GM19023 (cell line): ENCODE measurements around the gene NFE2L3.
"Not testable (repeated sequence)": the region's sequence is repeated elsewhere in the genome, so short reads cannot be mapped to it uniquely, and the experiment has no call there.

Experiments used
- ATAC-seq: cut with Tn5 transposase; IDR thresholded peaks from one replicate; pipeline ENCODE4 v1.9.1; 2021; ENCODE audit warnings: mild to moderate bottlenecking, moderate library complexity; ENCODE audit not compliant: unreplicated experiment

The NFE2L3 gene

DNA sequence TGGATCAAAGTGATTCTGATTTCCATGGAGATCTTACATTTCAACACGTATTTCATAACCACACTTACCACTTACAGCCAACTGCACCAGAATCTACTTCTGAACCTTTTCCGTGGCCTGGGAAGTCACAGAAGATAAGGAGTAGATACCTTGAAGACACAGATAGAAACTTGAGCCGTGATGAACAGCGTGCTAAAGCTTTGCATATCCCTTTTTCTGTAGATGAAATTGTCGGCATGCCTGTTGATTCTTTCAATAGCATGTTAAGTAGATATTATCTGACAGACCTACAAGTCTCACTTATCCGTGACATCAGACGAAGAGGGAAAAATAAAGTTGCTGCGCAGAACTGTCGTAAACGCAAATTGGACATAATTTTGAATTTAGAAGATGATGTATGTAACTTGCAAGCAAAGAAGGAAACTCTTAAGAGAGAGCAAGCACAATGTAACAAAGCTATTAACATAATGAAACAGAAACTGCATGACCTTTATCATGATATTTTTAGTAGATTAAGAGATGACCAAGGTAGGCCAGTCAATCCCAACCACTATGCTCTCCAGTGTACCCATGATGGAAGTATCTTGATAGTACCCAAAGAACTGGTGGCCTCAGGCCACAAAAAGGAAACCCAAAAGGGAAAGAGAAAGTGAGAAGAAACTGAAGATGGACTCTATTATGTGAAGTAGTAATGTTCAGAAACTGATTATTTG is 33.3 kb downstream of the NFE2L3 start:
- no peak for ATAC-seq

DNA sequence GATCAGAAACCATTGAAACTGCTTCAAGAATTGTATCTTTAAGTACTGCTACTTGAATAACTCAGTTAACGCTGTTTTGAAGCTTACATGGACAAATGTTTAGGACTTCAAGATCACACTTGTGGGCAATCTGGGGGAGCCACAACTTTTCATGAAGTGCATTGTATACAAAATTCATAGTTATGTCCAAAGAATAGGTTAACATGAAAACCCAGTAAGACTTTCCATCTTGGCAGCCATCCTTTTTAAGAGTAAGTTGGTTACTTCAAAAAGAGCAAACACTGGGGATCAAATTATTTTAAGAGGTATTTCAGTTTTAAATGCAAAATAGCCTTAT is 33.8 kb downstream of the NFE2L3 start:
- ATAC-seq = no peak

DNA sequence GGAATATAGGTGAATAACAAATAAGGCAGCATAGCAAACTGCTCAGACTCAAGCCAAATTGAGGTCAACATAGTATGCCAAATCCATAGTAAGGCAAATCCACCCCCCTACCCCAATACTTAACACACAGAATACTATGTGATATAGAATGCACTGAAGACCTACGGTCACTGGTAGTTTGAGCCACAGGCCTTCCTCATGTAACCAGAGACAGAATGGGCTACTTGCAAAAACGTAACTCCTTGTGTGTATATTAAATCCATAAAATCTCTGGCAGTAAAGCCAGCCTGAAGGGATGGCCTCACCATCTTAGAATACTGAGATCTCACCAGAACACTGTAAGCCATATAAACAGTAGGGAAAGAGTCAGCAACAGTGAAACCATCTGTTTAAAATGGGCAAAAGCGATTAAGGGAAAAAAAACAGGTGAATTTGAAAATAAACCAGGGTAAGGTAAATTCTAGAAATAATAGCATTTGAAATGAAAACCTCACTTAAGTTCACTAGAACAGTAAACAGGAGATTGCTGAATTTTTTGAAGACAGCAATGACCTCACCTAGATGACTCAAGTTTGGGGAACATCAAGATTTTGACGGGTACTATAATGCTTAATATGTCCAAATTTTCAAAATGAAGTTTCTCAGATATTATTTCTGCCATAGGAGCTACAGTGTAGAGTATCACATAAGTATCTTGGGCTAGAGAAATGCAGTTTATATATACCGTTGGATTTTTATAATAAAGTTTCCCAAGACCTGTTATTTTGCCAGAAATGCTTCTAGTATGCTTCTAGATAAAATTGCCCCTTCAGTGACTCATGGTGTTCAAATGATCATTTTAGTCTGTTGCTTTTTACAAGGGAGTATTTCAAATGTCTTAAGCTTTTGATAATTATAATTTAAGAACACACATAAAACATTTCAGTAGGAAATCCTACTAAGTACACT is 34.6 kb downstream of the NFE2L3 start:
- no peak for ATAC-seq

DNA sequence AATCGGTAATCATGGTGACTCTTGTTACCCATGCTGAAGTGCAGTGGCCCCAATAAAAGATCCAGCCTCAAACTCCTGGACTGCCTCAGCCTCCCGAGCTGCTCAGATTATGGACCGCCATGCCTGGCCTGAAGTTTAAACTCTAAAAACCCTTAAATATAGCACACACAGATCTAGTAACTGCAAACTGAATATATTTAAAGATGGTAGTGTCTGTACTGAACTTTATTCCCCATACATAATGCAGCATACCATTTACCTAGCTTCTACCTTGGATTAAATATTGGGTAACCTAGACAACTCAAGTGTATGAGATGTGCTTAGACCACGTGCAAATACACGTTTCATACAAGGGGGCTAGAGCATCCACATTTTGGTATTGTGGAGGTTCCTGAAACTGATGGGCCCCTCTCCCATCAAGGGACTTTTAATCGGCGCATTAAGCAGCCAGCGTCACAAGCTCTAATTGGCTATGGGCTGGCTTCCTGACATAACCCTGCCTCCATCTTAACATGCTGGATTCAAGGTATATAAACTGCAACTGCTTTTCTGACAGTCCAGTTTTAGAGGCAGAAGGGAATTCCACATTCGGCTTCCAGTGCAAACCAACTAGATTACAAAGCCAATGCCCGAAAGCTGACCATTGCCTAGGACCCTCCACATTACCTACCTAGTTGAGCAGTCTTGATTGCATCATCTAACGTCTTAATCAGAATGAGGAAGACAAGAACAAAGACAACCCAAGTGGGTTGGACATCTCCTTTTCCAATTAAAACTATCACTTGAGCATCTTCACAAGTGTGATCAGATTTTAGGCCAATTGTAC is 35.6 kb downstream of the NFE2L3 start:
- no peak for ATAC-seq

DNA sequence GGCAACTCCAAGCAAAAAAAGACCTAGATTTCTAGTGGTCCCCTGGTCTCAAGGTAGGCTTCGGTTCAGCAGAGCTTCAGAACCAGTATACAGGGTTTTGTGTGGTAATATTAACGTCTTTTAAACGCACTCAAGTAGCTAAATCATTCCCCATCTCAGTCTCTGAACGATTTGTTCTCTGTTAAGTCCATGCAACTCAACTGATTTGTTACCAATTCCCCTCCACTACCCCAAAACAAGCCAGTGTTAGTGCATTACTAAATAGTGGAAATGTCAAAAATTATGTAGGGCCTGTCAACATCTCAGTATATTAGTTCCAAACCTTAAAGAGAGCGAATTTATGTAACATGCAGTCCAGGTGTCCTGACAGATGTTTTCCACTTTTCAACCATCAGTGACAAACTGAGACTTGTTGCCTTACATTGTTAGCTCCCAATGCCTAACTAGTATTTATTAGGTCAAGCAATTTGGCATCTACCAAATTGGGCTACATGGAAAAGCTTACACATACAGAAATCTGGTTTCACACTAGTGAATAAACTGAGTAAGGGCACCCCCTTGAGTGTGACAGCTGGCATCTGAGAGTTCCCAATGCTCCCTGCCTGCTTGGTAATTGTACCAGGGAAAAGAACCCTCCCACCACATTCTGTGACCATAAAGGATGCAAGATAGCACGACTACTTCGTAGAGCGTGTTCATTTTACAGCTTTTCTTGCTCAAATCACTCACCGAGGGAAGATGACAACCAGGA is 36.4 kb downstream of the NFE2L3 start:
- ATAC-seq = no peak

- no peak for ATAC-seq
Measured at GRCh38 chr7:26188957-26189541, 37.1 kb downstream of the NFE2L3 start.

DNA sequence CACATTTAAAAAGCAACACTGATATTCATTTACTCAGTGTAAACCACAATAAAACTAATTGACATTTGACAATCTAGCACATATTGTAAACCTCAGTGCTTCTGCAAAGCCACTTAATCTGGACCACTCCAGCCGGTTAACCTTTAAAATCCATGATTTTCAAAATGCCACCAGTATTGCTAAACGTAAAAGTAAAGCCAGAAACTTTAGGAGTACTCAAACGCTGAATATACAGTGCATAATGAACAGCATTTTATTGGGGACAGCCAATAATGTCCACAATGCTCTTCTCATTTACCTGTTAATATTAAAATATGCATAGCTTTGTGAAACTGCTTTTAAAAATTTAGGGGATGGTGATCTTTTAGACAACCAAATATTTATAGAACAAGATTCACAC is 37.7 kb downstream of the NFE2L3 start:
- no peak for ATAC-seq

DNA sequence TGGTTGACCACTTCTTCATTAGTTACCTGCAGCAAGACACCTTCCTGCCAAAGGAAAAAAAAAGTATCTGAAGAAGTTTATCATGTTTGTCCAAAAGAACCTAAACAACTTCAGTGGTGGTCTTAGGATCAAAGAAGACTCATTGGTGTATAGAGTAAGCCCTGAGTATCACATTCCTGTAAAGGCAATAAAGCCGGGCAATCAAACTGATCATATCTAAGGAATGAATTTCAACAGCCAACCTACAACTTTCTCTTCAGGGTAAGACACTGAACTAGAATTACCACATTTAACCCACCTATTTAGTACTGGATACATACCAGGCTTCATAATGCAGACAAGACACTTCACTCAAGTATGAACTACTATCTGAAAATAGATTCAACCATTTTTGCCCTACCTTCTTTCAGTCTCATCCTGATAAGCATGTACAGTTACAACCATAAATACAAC is 38.4 kb downstream of the NFE2L3 start:
- no peak for ATAC-seq

DNA sequence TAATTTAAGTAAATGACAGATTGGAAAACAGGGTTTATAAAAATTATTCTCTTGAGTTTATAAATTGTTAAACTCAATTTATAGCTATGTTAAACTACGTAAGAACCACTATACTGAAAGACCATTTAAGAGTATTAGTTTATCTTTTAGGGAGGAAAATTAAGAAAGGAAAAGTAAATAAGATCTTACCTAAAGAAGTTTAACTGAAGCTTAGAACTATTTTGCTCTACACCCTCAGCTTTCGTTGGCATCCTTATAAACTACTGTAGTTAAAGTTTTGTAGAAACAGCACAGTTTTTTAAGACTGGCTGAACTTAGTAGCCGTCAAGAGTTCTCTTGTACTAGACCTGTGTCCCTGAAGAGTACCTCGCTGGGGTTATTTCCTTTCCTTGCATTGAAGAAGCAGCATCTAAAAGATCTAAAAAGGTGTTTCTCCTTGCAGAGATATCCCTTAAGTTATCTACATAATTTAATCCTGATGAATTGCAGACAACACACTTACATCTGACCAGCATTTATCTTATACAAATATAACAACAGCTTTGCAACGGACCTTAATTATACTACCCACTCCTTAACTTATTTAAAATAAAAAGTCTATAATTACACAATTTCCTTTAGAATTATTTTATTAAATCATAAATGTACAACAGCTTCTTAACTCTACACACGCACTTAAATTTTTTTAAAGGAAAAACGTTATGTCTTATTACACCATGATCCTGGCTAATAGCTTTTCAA is 39.4 kb downstream of the NFE2L3 start:
- no peak for ATAC-seq

DNA sequence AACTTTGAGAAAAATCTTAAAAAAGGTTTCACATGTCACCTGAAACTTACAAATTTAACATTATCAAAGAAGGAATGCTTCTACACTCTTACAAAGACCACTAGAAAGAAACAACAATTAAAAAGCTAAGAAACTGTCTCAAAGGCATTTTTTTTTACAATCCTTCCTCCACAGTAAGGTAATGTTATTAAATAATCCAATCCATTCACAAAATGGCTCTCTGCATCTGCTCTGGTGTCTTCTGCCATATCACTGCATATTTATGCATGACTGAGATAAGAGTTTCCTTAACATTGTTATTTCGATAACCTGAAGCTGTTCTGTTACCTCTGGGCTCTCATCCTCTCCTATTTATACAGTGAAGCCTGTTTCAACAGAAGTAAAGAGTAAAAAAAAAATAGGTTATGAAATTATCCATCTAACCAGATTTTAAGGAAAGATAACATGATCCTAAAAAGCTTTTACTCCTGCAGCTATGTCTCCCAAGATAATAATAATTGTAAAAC is 40.0 kb downstream of the NFE2L3 start:
- ATAC-seq = no peak

GRCh38 chr7:26192485-26193087 is 40.6 kb downstream of the NFE2L3 start:
- ATAC-seq = no peak

GRCh38 chr7:26193432-26194207 is 41.6 kb downstream of the NFE2L3 start:
- no peak for ATAC-seq

- ATAC-seq = not testable (repeated sequence)
Measured at GRCh38 chr7:26194764-26195163, 42.8 kb downstream of the NFE2L3 start.

DNA sequence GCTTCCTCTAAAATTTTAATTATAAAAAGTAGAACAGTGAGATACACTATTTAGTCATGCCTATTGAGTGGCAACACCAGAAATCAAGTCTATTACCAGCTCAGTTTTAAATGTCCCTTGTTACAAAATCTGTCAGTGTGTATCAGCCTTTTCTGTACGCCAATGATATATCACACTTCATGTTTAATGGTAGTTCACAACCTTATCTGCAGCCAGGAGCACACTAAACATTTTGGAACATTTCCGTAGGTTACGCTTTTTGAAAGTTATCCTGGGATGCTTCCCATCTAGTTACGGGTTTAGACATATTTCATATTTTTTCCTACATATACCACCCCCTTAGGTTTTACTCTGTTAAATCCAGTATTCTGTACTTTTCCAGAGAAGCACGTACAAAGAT is 43.2 kb downstream of the NFE2L3 start:
- no peak for ATAC-seq

DNA sequence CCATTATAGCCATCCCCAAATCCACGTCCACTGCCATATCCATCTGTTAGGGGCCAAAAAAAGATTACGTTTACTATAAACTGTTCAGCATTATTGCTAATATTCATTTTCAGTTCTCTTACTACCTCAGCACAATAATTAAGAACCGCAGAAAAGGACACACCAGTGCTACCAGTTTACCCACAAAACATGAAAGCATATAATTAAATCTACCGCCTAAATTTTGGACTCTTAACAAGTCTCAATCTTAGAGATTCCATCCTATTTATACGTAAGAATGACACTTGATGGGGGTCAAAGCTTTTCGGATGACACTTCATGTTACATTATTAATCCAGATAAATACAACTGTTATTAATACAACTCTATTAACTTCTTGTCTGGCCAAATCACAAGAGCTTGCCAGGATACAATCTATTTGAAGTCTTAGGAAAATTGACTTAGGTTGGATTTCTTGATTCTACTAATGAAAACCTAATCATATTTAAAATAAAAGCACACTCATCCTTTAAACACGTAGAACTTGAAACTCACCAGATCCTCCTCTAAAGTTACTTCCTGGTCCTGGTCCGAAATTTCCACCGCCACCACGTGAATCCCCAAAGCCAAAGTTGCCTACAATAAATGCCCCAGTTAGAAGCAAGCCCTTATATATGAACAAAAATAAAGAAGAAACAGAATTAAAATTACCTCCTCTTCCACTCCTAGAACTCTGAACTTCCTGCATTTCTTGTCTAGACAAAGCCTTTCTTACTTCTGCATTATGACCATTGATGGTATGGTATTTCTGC is 44.1 kb downstream of the NFE2L3 start:
- no peak for ATAC-seq

DNA sequence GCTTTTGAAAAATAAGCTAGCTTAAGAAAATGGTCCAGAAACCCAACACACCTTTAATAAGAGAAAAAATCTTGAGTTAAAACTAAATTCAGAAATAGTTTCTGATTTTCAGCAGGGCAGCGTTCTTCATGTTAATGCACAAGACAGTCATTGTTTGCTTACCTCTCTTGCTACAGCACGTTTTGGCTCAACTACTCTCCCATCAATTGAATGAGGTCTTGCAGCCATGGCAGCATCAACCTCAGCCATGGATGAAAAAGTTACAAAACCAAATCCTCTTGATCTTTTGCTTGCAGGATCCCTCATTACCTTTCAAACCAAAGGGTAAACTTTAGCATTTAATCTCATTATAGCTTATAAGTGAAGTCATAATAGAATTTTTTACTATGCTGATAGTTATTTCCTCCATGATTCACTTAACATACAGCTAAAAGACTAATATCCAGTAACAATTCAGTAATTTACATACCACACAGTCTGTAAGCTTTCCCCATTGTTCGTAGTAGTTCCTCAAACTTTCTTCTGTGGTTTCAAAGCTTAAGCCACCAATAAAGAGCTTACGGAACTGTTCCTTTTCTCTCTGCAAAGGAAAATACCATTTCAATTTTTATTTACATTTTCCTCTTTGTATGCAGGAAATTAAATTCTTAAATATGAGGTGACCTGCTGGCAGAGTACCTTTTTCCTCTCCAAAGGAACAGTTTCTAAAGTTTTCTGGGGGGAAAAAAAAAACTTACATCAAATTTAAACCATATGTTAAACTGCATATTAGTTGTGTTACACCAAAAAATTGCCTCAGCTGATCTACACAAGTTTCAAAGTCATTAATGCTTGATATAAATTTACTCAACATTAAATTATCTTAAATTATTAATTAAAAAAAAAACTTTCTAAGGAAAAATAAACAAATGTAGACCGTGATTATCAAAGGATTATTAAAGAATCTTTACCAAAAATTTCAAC is 45.4 kb downstream of the NFE2L3 start:
- no peak for ATAC-seq
